ENCODE results near the gene MSGN1. TPM values are rescaled to one million over a fixed set of nuclear protein-coding genes. Genes with fewer than 3 reads are reported as not detected.

The MSGN1 gene
- not detected in 2 replicates for total RNA-seq (2021)
- long read RNA-seq = 0 reads

GRCh38 chr2:17816396-17817245 lies at the start of gene MSGN1:
Gene MSGN1 (plus strand): TSS chr2:17816460. CDS start chr2:17816519, 59 bp downstream.
- Histone ChIP-seq H3K14ac (ENCODE audit: insufficient read depth, low read length) (no peak within 1 kb of the TSS; the same call in 1 of the 2 replicates), H3K4me1 (ENCODE audit: insufficient read depth, low read length) (no peaks in the 10 kb centered on the region), H2AK5ac (ENCODE audit: insufficient read length, low read length) (no peak within 1 kb of the TSS), H3K56ac (ENCODE audit: insufficient read length, low read depth, low read length) (no peak within 1 kb of the TSS), H3K79me1 (ENCODE audit: insufficient read depth, low read depth, low read length, poor library complexity, severe bottlenecking) (no peaks in the 10 kb centered on the region), H3K9ac (ENCODE audit: extremely low read depth, insufficient read length, low read length) (no peak within 1 kb of the TSS), H4K8ac (replicated peaks; ENCODE audit: insufficient read length, low read depth, low read length) (no peak within 1 kb of the TSS), H2BK12ac (ENCODE audit: insufficient read length, low read depth, low read length) (no peak within 1 kb of the TSS), H4K91ac (ENCODE audit: insufficient read length, low read depth, low read length) (no peak within 1 kb of the TSS), H2BK120ac (ENCODE audit: low read depth, low read length, poor library complexity, severe bottlenecking) (no peak within 1 kb of the TSS), H3K4ac (ENCODE audit: low read depth, low read length) (no peak within 1 kb of the TSS), H3K23me2 (ENCODE audit: insufficient read length, low read depth, low read length, poor library complexity, severe bottlenecking) (no peaks in the 10 kb centered on the region), H3T11ph (ENCODE audit: low read length) (peak within 1 kb of the TSS; percentile 30), H3K23ac (ENCODE audit: insufficient read length, low read depth, low read length) (no peak within 1 kb of the TSS), H3K9me3 (ENCODE audit: control insufficient read depth, low read depth, low read length) (no peaks in the 10 kb centered on the region), H2BK20ac (ENCODE audit: low read depth, low read length, poor library complexity, severe bottlenecking) (no peak within 1 kb of the TSS), H3K27ac (ENCODE audit: insufficient read length, low read depth, low read length) (no peak within 1 kb of the TSS), H3K27me3 (ENCODE audit: insufficient read depth, low read length) (no peaks in the 10 kb centered on the region), H3K18ac (ENCODE audit: insufficient read length, low read depth, low read length) (no peak within 1 kb of the TSS), H4K20me1 (ENCODE audit: control insufficient read depth, insufficient read depth, insufficient read length) (no peaks in the 10 kb centered on the region), H3K4me2 (ENCODE audit: insufficient read depth, insufficient read length, low read length) (no peak within 1 kb of the TSS), H2AFZ (ENCODE audit: low read length) (no peak within 1 kb of the TSS), H3K79me2 (ENCODE audit: insufficient read depth, low read length) (no peaks in the 10 kb centered on the region), H2BK15ac (ENCODE audit: low read depth, low read length) (no peak within 1 kb of the TSS), H4K5ac (ENCODE audit: insufficient read length, low read depth, low read length) (no peak within 1 kb of the TSS), H2BK5ac (ENCODE audit: insufficient read length, low read length) (no peak within 1 kb of the TSS)
- no peak for TF ChIP-seq CTCF (conservative IDR thresholded peaks at IDR 0.05)
- peak within 1 kb of the TSS in 1 of 3 experiments; percentile 71; a peak in 2 of 7 replicates for H3K27ac Mint-ChIP-seq
- no peaks in the 10 kb centered on the region for H3K9me3 Mint-ChIP-seq
- no peak for DNase-seq
- peaks cover 16 to 19% of the 10 kb centered on the region in 2 experiments for H3K4me1 Mint-ChIP-seq
- no peak within 1 kb of the TSS for H3K4me3 Mint-ChIP-seq
- no peaks in the 10 kb centered on the region for H3K36me3 Mint-ChIP-seq (ENCODE audit: insufficient read depth in 1 of 3, low read depth in 3 of 3)
- peaks cover 13% of the 10 kb centered on the region for H3K27me3 Mint-ChIP-seq (ENCODE audit: low read depth)
- WGBS (ENCODE audit: extremely low coverage, insufficient read length, low lambda C conversion rate) = no CpG with 5 or more reads among the region's 26 CpGs

Measured in H9 (cell line).